Measurements from ENCODE around the gene DENND1A. TPM values are rescaled to one million over a fixed set of nuclear protein-coding genes. Genes with fewer than 3 reads are reported as not detected.

DENND1A gene
- total and polyA plus RNA-seq, 7 donors: 12.8 to 33.2 (median 19.2) TPM

- no peak overlapping the region for H3K27ac ChIP-seq
- no peaks in the 10 kb centered on the region for H3K27me3 ChIP-seq
- no peak overlapping the region for H3K4me3 ChIP-seq
- no peaks in the 10 kb centered on the region for H3K4me1 ChIP-seq
- H3K36me3 ChIP-seq: no peaks in the 10 kb centered on the region
- WGBS, 2 donors: 82 to 91% methylated on average over 8 of the region's 8 CpGs
- intact Hi-C loops (cut with DNase I): no loop called here
- no peak for DNase-seq
- no peak for TF ChIP-seq CTCF (IDR thresholded peaks at IDR 0.05)
- no peak for TF ChIP-seq POLR2AphosphoS5 (IDR thresholded peaks at IDR 0.05)
- no peak for TF ChIP-seq EP300 (IDR thresholded peaks at IDR 0.05)
- no peak for TF ChIP-seq POLR2A (IDR thresholded peaks at IDR 0.05)
- no peaks in the 10 kb centered on the region for H3K9me3 ChIP-seq
Measured at GRCh38 chr9:123775289-123776284, 154.3 kb downstream of the DENND1A start.

- intact Hi-C loops (cut with DNase I): no loop called here
- TF ChIP-seq EP300 (IDR thresholded peaks at IDR 0.05): no peak
- no peak for TF ChIP-seq POLR2A (IDR thresholded peaks at IDR 0.05)
- no peak for TF ChIP-seq POLR2AphosphoS5 (IDR thresholded peaks at IDR 0.05)
- TF ChIP-seq CTCF (IDR thresholded peaks at IDR 0.05): no peak
- Histone ChIP-seq H3K27ac (no peak overlapping the region), H3K4me3 (no peak overlapping the region), H3K9me3 (no peaks in the 10 kb centered on the region), H3K27me3 (no peaks in the 10 kb centered on the region), H3K36me3 (no peaks in the 10 kb centered on the region), H3K4me1 (no peaks in the 10 kb centered on the region)
- DNase-seq: no peak
- 61 to 69% methylated on average over 2 of the region's 2 CpGs for WGBS, 2 donors
Measured at GRCh38 chr9:123773783-123774182, 156.1 kb downstream of the DENND1A start.

- no peak for DNase-seq
- Histone ChIP-seq H3K36me3 (no peaks in the 10 kb centered on the region), H3K9me3 (no peaks in the 10 kb centered on the region), H3K27me3 (no peaks in the 10 kb centered on the region), H3K27ac (no peak overlapping the region), H3K4me1 (no peaks in the 10 kb centered on the region), H3K4me3 (no peak overlapping the region)
- intact Hi-C loops (cut with DNase I): no loop called here
- WGBS, 2 donors: 91 to 94% methylated on average over 1 of the region's 1 CpG
- no peak for TF ChIP-seq EP300 (IDR thresholded peaks at IDR 0.05)
- TF ChIP-seq CTCF (IDR thresholded peaks at IDR 0.05): no peak
- TF ChIP-seq POLR2A (IDR thresholded peaks at IDR 0.05): no peak
- no peak for TF ChIP-seq POLR2AphosphoS5 (IDR thresholded peaks at IDR 0.05)
Measured at GRCh38 chr9:123772967-123773366, 157.0 kb downstream of the DENND1A start.

GRCh38 chr9:123772374-123772773 is 157.6 kb downstream of the DENND1A start:
- H3K27ac ChIP-seq: no peak overlapping the region
- DNase-seq: no peak
- no peaks in the 10 kb centered on the region for H3K36me3 ChIP-seq
- H3K9me3 ChIP-seq: no peaks in the 10 kb centered on the region
- 92 to 93% methylated on average over 3 of the region's 3 CpGs for WGBS, 2 donors
- no peak for TF ChIP-seq EP300 (IDR thresholded peaks at IDR 0.05)
- TF ChIP-seq CTCF (IDR thresholded peaks at IDR 0.05): no peak
- TF ChIP-seq POLR2A (IDR thresholded peaks at IDR 0.05): no peak
- TF ChIP-seq POLR2AphosphoS5 (IDR thresholded peaks at IDR 0.05): no peak
- H3K4me1 ChIP-seq: no peaks in the 10 kb centered on the region
- intact Hi-C loops (cut with DNase I): no loop called here
- no peak overlapping the region for H3K4me3 ChIP-seq
- H3K27me3 ChIP-seq: no peaks in the 10 kb centered on the region
